ENCODE measurements around the gene STAG3.

Gene STAG3

GRCh38 chr7:100148225-100148558 is 29.5 kb upstream of the STAG3 start:
- DNase-seq (ENCODE audit: extremely low read depth, insufficient read length), result no peak
- TF ChIP-seq CTCF (IDR thresholded peaks at IDR 0.05; ENCODE audit: insufficient read depth, low read length, poor library complexity, severe bottlenecking), result no peak
- Histone ChIP-seq H3K4me3 (replicated peaks; ENCODE audit: low read depth, low read length) (peak overlapping the region; percentile 60), H3K27me3 (replicated peaks; ENCODE audit: control insufficient read depth, insufficient read depth, low read length) (no peaks in the 10 kb centered on the region), H3K36me3 (ENCODE audit: control insufficient read depth, insufficient read depth, low read length) (peaks cover 3% of the 10 kb centered on the region)

- Histone ChIP-seq H3K27me3 (replicated peaks; ENCODE audit: control insufficient read depth, insufficient read depth, low read length) (no peaks in the 10 kb centered on the region), H3K36me3 (ENCODE audit: control insufficient read depth, insufficient read depth, low read length) (peaks cover 5% of the 10 kb centered on the region), H3K4me3 (replicated peaks; ENCODE audit: low read depth, low read length) (peak within 1 kb of the TSS; percentile 98)
- peak; percentile 11 for TF ChIP-seq CTCF (IDR thresholded peaks at IDR 0.05; ENCODE audit: insufficient read depth, low read length, poor library complexity, severe bottlenecking)
- DNase-seq (ENCODE audit: extremely low read depth, insufficient read length), result peak; percentile 98
Measured at GRCh38 chr7:100148559-100149328, 29.0 kb upstream of the STAG3 start, which contains the start of gene LAMTOR4. TSS of gene LAMTOR4 (plus strand) at chr7:100148918. CDS start at chr7:100148973, 55 bp downstream.

GRCh38 chr7:100152404-100152803 is 25.3 kb upstream of the STAG3 start:
- Histone ChIP-seq H3K27me3 (replicated peaks; ENCODE audit: control insufficient read depth, insufficient read depth, low read length) (no peaks in the 10 kb centered on the region), H3K36me3 (ENCODE audit: control insufficient read depth, insufficient read depth, low read length) (peaks cover 30% of the 10 kb centered on the region), H3K4me3 (replicated peaks; ENCODE audit: low read depth, low read length) (no peak overlapping the region)
- DNase-seq (ENCODE audit: extremely low read depth, insufficient read length), result no peak
- no peak for TF ChIP-seq CTCF (IDR thresholded peaks at IDR 0.05; ENCODE audit: insufficient read depth, low read length, poor library complexity, severe bottlenecking)

- TF ChIP-seq CTCF (IDR thresholded peaks at IDR 0.05; ENCODE audit: insufficient read depth, low read length, poor library complexity, severe bottlenecking), result no peak
- no peak for DNase-seq (ENCODE audit: extremely low read depth, insufficient read length)
- no peaks in the 10 kb centered on the region for H3K27me3 ChIP-seq (replicated peaks; ENCODE audit: control insufficient read depth, insufficient read depth, low read length)
- peaks cover 30% of the 10 kb centered on the region for H3K36me3 ChIP-seq (ENCODE audit: control insufficient read depth, insufficient read depth, low read length)
- no peak overlapping the region for H3K4me3 ChIP-seq (replicated peaks; ENCODE audit: low read depth, low read length)
Measured at GRCh38 chr7:100152937-100153666, 24.6 kb upstream of the STAG3 start.

- H3K36me3 ChIP-seq (ENCODE audit: control insufficient read depth, insufficient read depth, low read length), result peaks cover 30% of the 10 kb centered on the region
- DNase-seq (ENCODE audit: extremely low read depth, insufficient read length), result no peak
- H3K4me3 ChIP-seq (replicated peaks; ENCODE audit: low read depth, low read length), result no peak overlapping the region
- H3K27me3 ChIP-seq (replicated peaks; ENCODE audit: control insufficient read depth, insufficient read depth, low read length), result no peaks in the 10 kb centered on the region
- TF ChIP-seq CTCF (IDR thresholded peaks at IDR 0.05; ENCODE audit: insufficient read depth, low read length, poor library complexity, severe bottlenecking), result no peak
Measured at GRCh38 chr7:100153708-100154535, 23.8 kb upstream of the STAG3 start.

Measured in GM06990 (cell line).